ENCODE results near the gene TBXA2R.
"Not testable (repeated sequence)": the region's sequence is repeated elsewhere in the genome, so short reads cannot be mapped to it uniquely, and the experiment has no call there.

The TBXA2R gene

DNA sequence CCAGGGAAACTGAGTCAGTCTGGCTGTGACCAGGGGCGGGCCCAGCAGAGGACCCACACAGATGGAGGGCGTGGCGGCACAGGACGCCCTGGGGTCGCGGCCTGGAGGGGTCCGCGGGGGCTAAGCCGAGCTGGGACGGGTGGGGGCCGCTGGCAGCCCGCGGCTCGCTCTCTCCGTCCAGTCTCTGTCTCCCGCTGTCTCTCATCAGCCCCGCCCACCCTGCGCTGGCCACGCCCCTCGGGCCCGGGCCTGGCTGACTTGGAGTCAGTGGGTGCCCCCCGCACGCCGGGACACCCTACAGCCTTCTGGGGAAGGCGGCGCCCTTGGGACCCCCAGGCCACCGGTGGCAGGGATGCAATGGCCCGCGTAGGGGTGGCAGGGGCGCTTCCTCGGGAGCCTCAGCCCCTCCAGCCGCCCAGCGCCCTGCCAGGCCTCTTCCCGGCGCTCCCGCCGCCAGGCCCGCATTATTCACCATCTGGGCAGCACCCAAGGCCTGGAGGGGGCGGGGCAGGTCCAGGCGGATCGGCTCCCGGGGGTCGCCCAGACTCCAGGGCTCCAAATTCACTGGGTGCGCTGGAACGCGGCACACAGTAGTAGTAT lies at the start of gene TBXA2R:
TBXA2R (minus strand) TSS at position 186 of the 600 bp plus-strand sequence. CDS start 6,241 bp downstream, outside the sequence.
- no peak for DNase-seq (ENCODE audit: low read depth, low spot score)

DNA sequence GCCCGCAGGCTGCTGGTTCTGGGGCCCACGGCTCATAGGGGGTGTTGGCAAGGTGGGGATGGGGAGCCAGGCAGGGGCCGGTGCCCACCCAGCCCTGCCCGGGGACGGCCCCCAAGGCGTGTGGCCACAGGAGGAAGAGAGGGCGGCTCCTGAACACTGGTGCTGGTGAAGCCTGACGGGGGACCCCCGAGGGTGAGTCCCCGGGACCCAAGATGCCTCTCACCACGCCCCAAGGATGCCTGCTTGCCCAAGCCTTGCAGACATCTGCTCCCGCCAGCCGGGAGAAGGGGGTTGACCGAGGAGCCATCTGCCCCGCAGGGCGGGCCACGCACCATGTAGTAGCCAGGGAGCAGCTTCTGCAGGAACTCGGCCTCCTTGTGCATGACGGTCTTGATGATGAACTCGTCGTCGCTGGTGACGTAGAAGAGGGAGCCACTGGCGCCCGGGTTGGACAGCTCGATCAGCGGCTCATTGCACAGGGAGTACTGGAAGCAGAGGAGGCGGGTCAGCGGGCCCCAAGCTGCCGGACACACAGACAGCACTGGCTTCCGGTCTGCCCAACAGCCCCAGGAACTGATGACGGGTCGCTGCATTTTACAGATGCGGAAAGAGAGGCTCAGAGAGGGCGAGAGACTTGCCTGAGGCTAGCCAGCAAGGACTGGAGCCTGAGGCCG lies 49.5 kb upstream of the TBXA2R start:
- no peak for DNase-seq (ENCODE audit: low read depth, low spot score)

DNA sequence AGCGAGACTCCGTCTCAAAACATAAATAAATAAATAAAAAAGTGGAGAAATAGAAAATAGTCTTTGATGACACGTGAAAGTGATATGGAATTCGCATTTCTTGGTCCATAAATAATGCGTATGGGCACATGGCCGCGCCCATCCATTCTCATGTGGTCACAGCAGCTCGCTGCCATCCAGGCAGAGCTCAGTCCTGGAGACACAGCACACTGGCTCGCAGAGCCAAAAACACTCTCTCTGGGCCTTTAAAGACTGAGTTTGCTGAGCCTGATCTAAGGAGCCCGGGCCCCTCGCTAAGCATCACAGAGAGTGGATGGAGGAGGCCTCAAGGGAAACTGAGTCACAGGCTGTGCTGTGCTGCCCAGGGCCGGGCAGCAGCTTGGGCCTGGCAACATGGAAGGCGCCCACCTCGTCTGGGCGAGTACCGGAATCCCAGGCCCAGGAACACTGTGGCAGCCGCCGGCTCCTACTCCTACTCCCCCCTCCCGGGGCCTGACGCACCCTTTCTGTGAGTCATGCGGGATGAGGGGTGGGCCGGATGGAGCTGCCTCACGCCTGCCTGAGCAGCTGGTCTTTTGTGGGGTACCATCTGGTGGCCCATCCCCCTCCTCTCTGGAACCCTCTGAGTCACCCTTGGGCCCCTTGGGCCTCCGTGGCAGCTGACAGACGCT lies 48.9 kb upstream of the TBXA2R start:
- DNase-seq (ENCODE audit: low read depth, low spot score), result no peak

DNA sequence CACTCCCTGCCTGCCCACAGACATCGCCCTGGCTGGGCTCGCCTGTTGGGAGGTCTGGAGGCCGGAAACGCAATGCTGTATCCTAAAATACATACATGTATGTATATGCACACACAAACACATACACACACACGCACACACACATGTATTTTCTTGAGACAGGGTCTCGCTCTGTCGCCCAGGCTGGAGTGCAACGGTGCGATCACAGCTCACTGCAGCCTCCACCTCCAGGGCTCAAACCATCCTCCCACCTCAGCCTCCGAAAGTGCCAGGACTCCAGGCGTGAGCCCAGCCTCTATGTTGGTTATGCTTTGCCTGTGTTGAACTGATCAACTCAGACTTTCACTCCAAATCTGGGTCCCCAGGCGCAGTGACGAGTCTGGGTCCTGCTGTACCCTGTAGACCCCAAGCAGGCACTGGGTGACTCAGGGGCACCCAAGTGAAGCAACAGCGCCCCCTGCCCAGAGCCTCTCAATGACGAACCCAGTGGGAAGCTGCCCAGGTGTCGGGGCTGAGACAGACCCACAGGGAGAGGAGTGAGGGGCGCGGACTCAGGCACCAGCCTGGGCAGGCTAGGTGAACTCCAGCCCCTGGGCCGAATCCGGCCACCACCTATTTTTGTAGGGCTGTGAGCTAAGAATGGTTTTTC lies 47.3 kb upstream of the TBXA2R start:
- DNase-seq (ENCODE audit: low read depth, low spot score), result no peak

DNA sequence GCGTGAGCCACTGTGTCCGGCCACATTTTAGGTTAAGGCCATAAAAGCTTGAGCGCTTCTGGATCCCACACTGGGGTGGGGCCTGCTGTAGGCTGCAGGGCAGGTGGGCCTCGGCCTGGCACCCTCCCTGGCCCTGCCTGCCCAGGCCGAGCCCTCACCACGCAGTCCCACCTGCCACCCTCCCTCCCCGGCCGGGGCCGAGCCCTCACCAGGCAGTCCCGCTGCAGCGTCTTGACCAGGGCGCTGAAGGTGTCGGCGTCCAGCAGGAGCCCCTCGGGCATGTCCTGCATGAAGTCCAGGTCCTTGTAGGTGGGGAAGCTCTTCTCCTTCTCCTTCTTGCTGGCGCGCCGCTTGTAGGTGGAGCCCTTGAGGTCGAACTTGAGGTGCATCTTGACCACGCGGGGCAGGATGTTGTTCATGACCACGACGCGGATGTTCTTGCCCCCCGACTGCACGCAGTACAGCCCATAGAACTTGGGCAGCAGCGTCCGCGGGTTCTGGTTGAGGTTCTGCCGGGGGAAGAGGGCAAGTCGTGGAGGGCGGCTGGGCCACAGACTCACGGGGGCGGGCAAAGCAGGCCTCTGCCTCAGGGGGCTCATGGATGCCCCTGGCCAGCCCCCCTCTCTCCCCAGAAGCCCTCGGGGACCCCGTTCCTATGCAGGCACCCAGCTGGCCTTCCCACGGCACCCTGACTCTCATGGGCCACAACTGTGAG lies 46.6 kb upstream of the TBXA2R start:
- DNase-seq (ENCODE audit: low read depth, low spot score), result no peak

DNA sequence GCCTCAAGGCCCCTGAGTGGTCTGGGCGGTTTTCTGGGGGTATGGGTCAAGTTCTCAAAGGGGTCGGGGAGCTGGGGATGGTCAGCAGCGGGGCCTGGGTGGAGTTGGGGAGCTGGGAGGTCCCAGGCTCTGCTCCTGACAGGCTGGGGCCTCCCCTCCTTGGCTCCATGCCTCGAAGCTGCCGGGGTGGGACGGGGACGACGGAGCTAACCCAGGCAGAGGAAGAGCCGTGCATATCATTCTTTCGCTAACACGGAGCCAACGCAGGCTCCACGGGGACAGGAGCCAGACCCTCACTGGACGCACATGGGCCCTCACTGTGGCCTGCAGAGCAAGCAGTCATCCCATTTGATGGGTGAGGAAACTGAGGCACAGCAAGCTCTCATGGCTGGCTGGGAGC lies 45.7 kb upstream of the TBXA2R start:
- DNase-seq (ENCODE audit: low read depth, low spot score), result no peak

DNA sequence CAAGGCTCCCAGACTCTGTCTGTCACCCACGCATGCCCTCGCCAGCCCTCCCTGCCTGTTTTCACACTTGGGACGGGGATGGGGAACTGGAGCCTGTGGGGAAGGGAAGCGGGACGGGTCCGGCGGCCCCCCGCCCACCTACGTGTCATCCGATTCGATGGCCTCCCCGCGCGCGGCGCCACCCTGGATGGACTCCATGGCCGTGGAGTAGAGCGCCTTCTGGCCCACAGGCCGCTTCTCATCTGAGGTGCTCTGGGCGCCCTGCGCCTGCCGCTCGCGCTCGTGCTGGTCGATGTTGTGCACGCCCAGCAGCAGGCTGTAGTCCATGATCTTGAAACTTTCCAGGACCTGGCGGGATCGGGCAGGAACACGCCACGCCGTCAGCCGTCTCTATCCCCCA lies 45.0 kb upstream of the TBXA2R start:
- DNase-seq (ENCODE audit: low read depth, low spot score), result no peak

DNA sequence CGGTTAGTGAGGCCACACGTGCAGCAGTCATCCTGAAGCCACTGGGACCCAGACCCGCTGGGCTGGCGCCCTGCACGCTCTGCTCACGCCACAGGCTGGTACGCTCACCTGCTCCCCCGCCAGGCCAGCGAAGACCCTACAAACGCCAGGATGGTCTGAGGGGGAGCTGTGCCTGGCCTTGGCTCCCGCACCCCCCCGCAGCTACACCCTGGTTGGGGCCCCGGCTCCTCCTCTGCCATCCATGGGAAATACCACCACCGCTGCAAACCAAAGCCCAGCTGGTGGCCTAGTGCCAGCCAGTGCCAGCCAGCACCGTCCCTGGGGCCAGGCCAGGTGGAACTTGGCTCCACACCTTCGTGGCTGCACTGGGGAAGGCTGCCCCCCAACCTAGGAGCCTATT lies 43.2 kb upstream of the TBXA2R start:
- no peak for DNase-seq (ENCODE audit: low read depth, low spot score)

DNA sequence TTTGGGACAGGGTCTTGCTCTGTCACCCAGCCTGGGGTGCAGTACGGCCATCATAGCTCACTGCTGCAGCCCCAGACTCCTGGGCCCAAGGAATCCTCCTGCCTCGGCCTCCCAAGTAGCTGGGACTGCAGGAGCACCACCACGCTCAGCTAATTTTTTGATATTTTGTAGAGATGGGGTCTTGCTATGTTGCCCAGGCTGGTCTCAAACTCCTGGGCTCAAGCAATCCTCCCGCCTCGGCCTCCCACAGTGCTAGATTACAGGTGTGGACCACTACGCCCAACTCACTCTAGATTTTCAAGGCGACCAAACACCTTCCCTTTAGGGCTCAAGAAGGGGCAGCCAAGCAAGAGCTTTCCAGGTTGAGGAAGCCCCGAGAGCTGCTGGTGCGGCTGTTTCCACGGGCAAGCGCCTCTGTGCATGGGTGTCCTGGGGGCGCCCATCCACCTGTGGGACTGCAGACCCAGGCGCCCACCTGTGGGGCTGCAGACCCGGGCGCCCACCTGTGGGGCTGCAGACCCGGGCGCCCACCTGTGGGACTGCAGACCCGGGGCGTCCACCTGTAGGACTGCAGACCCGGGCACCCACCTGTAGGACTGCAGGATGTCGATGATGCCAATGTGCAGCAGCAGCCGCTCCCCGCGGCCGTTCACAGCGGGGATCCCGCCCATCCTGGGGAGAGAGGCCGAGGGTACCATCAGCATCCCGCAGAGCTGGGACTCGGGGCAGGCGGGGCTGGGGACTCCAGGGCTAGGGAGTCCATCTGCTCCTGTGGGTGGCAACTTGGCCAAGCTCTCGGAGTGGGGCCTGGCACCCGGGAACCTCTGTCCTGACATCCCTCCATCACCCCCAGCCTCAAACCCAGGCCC lies 41.6 kb upstream of the TBXA2R start:
- DNase-seq (ENCODE audit: low read depth, low spot score), result no peak

DNA sequence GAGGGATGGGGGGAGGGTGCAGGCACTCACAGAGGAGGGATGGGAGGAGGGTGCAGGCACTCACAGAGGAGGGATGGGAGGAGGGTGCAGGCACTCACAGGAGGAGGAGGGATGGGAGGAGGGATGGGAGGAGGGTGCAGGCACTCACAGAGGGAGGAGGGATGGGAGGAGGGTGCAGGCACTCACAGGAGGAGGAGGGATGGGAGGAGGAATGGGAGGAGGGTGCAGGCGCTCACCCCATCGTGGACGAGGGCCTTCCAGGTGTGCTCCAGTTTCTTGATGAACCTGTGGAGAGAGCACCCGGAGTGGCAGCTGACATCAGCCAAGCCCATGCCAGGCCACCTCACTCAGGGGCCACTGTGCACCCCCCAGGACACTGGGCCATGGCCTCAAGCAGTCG lies 40.4 kb upstream of the TBXA2R start:
- DNase-seq (ENCODE audit: low read depth, low spot score), result not testable (repeated sequence)

DNA sequence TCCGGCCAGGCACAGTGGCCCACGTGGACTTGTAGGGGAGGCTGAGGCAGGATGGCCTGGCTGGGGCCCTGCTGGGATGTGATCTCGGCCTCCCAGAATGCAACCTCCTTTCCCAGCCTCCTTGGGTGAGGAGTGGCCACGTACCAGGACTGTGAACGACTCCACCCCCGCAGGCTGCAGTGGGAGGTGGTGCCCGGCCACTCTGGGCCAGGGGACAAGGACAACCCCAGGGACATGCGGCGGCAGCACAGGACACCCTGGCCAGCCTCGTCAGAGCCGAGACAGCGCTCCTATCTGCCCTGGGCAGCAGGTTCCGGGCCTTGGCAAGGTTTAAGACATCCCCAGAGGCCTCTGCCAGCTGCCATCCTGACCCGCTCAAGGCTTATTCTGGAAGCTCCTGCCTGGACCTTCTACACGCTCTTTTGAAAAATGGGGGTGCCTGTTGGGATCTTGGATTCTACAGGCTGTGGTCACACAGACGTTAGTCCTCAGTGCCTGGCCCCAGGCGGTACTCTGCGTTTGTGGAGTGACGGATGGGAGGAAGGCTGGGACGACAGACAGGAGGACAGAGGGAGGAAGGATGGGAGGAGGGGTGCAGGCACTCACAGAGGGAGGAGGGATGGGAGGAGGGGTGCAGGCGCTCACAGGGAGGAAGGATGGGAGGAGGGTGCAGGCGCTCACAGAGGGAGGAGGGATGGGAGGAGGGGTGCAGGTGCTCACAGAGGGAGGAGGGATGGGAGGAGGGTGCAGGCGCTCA lies 39.8 kb upstream of the TBXA2R start:
- no peak for DNase-seq (ENCODE audit: low read depth, low spot score)

DNA sequence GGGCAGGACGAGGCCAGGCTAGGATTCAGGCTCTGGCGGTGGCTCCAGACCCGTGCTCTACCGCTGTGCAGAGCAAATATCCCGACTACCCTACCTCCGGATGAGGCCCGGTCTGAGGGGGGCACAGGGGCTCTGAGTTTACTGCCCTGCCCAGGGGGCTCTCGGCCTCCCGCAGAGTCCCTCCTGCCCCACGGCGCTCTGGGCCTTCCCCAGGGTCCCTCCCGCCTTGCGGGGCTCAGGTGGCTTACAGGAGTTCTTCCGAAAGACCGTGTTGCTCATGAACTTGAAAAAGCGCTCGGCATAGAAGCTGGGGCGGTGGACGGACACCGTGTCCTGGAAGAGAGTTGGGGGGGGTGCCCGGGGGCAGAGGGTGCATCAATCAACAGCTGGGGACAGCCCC lies 39.1 kb upstream of the TBXA2R start:
- DNase-seq (ENCODE audit: low read depth, low spot score), result no peak

DNA sequence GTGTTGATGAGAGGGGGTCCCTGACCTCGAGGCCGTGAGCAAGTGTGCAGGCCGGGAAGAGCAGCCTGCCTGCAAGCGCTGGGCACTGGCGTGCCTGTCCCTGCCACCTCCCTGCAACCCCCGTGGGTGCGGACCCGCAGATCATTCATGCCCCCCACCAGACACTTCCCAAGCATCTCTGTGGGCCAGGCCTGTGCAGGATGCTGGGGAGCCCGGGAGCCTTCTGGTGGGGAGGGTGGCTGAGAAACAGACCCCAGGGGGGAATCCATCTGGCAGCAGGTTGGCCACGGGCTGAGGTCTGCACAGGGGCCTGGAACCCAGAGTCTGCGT lies 38.4 kb upstream of the TBXA2R start:
- DNase-seq (ENCODE audit: low read depth, low spot score), result no peak

DNA sequence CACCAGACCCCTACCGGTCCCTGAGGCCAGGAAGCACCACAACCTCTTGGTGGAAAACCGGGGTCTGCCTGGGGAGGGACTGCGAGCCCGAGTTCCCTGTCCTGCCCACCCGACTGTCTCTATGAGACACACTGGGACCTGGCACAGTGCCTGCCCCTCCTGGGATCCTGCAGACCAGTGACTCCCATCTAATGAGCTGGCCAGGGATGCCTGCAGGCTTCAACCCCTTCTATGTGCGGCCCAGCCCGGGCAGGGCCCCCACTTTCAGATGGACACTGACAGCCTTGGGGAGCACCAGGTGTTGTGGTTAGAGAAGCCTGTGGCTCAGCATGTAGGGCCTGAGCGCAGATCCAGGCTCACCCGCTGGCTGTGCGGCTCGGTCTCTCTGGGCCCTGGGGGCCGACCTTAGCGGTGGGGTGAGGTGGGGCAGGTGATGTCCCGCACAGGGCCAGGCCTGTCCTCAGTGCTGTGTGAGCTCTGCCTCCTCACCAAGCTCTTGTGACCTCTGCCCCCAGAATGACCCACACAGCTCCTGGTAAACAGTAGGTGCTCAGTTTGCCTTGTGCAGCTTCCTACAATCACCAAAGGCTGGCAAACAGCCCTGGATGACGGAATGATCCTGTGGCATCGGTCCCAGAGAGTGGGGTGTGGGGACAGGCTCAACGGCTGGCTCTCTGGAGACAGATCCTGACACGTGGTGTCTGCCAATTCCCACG lies 37.8 kb upstream of the TBXA2R start:
- no peak for DNase-seq (ENCODE audit: low read depth, low spot score)

DNA sequence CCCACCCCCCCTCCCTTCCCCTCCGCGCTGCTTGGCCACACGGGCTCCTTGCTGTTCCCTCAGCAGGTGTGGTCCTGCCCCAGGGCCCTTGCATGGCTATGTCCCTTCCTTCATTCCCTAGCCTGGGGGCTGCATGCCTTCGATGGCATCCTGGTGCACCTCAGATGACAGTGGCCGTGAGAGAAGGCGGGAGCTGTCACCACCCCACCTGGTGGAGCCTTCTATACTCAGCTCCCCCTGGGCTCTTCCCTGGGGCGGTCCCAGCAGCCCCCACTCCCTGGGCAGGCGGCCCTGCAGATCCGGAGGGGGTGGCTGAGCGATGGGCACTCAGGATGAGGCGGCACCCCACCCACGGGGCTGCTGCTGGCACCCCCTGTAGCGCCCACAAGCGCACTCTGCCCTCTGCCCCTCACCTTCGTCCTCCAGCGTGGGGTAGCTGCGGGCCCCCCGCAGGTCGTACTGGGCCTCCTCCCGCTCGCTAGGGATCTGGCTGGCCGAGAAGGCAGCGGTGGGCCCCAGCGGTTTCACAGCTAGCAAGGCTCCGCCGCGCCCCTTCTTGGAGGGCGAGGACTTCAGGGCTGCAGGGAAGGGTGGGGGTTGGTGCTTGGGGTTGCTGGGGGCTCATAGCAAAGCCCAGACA lies 37.1 kb upstream of the TBXA2R start:
- no peak for DNase-seq (ENCODE audit: low read depth, low spot score)

DNA sequence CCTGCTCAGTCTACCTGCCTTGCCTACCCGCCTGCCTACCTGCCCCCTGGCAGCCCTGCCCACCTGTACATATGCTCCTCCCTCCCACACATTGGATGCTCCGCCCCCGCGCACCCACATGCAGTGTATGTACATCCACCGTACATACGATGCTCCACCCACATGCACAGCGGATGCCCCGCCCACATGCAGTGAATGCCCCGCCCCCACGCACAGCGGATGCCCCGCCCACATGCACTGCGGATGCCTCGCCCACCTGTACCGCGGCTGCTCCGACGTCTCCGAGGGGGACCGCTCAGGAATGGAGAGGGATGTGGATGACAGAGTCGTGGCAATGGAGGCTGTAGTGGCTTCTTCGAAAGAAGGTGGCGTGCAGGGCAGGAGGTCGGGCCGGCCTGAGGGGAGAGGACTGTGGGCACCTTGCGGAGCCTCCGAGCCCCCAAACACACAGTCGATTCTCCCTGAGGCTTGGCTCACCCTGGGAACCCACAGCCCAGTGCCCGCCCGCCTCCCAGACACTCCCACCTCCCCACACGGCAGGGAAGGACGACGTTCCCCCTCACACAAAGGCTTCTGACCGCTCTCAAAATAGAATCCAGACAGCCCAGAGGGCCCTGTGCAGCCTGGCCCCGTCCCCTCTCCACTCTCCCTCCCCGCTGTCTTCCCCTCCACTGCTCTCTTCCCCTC lies 36.5 kb upstream of the TBXA2R start:
- no peak for DNase-seq (ENCODE audit: low read depth, low spot score)

DNA sequence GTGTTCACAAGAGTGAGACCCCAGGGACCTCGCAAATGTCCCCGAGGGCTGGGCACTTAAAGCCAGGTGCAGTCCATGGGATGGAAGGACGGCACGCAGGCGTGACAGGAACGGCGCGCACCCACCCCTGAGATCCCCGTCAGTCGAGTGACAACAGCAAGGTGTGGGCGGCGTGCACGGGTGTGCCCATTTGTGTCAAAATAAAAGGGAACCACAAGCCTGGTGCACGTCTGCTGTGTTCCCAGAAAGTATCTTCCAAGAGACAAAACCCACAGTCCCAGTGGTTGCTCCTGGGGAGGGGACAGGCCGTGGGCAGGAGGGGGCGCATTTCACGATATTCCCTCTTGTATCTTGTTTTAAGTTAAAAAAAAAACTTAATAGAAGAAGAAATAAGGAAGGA lies 35.6 kb upstream of the TBXA2R start:
- no peak for DNase-seq (ENCODE audit: low read depth, low spot score)

DNA sequence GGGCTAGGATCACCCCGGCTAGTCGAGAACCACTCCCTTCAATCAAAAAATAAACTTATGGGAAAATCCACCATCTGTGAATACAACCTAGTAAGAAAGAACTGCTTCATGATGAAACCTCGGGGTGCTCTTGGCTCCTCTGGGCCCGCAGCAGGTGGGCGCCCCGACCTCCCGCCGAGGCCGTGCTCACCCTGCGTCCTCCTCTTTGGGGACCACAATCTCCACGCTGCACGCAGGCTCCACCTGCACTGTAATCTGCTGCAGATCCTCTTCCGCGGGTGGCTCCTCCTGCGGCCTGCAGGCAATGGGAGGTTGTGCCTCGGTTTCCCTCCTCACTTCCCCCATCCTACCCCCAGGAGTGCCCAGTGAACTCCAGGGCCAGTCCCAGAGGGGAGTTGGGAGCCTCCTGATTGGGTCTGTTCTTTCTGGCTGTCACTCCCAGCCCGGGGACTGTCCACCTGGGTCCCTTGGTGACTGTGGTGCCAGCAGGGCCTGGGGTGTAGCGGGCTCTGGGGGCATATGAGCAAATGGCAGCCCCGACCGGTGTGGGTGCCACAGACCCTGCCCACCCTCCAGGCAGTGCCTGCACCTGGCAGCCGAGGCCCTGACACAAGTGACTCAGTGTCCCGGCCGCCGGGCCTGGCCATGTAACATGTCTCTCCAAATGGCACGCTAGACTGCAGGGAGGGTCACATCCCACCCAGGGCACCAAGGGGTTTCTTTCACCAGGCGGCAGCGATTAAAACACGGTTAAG lies 35.0 kb upstream of the TBXA2R start:
- no peak for DNase-seq (ENCODE audit: low read depth, low spot score)
